H1 (cell line): ENCODE data around the gene DSTYK. TPM values are rescaled to one million over a fixed set of nuclear protein-coding genes. Genes with fewer than 3 reads are reported as not detected.

Source experiments
- BACH1 ChIP-seq: IDR thresholded peaks from 2 replicates; pipeline ENCODE4 v1.6.1; 2012; ENCODE audit warnings: low read length, improper control_type of control experiment
- CREB1 ChIP-seq: IDR thresholded peaks from 2 replicates; pipeline ENCODE4 v1.6.1; 2012; ENCODE audit warnings: inconsistent platforms
- EZH2 ChIP-seq: fragments of 200-600 bp; sonication (generic); IDR thresholded peaks from 2 replicates; pipeline ENCODE4 v1.7.1; 2012; ENCODE audit warnings: low read depth, mild to moderate bottlenecking, moderate library complexity, low read length, inconsistent platforms; ENCODE audit not compliant: severe bottlenecking
- NRF1 ChIP-seq: IDR thresholded peaks from 2 replicates; pipeline ENCODE4 v1.6.1; 2011; ENCODE audit warnings: mild to moderate bottlenecking, low read depth, low read length, improper control_type of control experiment
- RFX5 ChIP-seq: IDR thresholded peaks from 2 replicates; pipeline ENCODE4 v1.6.1; 2011; ENCODE audit warnings: low read depth, low read length, improper control_type of control experiment, borderline replicate concordance
- SP1 ChIP-seq: IDR thresholded peaks from 2 replicates; pipeline ENCODE4 v1.6.1; 2011; ENCODE audit warnings: low read depth, low read length
- polyA plus RNA-seq, 7 experiments: library from polyadenylated mRNA; depleted of rRNA in 3 of 7; stranded (reverse) in 5 of 7; unstranded in 2 of 7; fragments of >200 nt in 5 of 7; fragments of 200-250 nt in 2 of 7; gene quantifications; 1 replicate in 5 of 7; 2 replicates in 1 of 7; 4 replicates in 1 of 7; pipeline versions ENCODE4 v1.2.1 to v1.2.3, GENCODE V29; 2011 to 2013; ENCODE audit warnings: missing spikeins in 2 of 7, mixed read lengths in 2 of 7
- total RNA-seq: library from RNA; stranded (reverse); fragmentation: NEBNext Ultra II Directional; extraction: Animal tissue kit (Norgen Biotek cat#: 25700); gene quantifications from 2 replicates; pipeline ENCODE4 v1.2.1, GENCODE V29; 2021
- TF ChIP-seq, protein P1 (sequence below), 3 experiments: IDR thresholded peaks; 1 replicate in 2 of 3; 2 replicates in 1 of 3; pipeline versions ENCODE4 v1.5.1 to v1.6.1; 2011; ENCODE audit warnings: low read length in 3 of 3, mild to moderate bottlenecking in 3 of 3, inconsistent platforms in 2 of 3, low read depth in 1 of 3, moderate library complexity in 1 of 3; ENCODE audit not compliant: insufficient read depth in 1 of 3; ENCODE audit errors: control extremely low read depth in 1 of 3

The DSTYK gene
- total and polyA plus RNA-seq, 2 of the 8 experiments (the other 6 are each of a cell fraction or from before 2014, with no cell fraction given): 2.7 to 8.5 TPM

- no peak for TF ChIP-seq EZH2
- no peak for TF ChIP-seq SP1
- no peak for TF ChIP-seq BACH1
- no peak for TF ChIP-seq NRF1
- no peak for TF ChIP-seq CREB1
- TF ChIP-seq RFX5: no peak
- TF ChIP-seq, protein P1, sequence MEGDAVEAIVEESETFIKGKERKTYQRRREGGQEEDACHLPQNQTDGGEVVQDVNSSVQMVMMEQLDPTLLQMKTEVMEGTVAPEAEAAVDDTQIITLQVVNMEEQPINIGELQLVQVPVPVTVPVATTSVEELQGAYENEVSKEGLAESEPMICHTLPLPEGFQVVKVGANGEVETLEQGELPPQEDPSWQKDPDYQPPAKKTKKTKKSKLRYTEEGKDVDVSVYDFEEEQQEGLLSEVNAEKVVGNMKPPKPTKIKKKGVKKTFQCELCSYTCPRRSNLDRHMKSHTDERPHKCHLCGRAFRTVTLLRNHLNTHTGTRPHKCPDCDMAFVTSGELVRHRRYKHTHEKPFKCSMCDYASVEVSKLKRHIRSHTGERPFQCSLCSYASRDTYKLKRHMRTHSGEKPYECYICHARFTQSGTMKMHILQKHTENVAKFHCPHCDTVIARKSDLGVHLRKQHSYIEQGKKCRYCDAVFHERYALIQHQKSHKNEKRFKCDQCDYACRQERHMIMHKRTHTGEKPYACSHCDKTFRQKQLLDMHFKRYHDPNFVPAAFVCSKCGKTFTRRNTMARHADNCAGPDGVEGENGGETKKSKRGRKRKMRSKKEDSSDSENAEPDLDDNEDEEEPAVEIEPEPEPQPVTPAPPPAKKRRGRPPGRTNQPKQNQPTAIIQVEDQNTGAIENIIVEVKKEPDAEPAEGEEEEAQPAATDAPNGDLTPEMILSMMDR (IDR thresholded peaks at IDR 0.05; ENCODE audit: control extremely low read depth in 1 of 3, insufficient read depth in 1 of 3, low read depth in 1 of 3, low read length in 3 of 3): no peak
These were observed 109.1 kb downstream of the DSTYK start (continued) for GRCh38 chr1:205102404-205102803.
